Measurements from ENCODE around the gene B4GALT1. TPM values are rescaled to one million over a fixed set of nuclear protein-coding genes. Genes with fewer than 3 reads are reported as not detected.

B4GALT1 gene
- total RNA-seq, 2 donors from 2014 or later: 57.6 to 76.1 TPM

DNA sequence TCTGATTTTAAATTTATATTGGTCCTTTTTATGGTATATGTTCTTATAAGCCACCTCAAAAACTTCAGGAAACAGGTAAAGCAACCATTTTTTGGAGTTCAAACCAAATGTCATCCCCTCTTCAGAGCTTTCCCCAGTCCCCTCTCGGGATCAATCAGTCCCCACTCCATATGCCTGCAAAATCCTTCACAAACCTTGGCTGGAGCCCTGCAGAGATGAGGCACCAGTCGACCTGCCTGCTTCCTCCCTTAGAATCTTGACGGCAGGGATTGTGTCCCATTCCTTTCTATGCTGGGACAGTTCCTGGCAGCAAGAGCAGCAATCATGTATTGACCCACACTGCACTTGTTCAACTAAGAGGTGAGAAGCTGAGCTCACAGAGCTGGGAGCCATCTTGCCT is 22.6 kb downstream of the B4GALT1 start:
- no peak for DNase-seq (ENCODE audit: low spot score)

DNA sequence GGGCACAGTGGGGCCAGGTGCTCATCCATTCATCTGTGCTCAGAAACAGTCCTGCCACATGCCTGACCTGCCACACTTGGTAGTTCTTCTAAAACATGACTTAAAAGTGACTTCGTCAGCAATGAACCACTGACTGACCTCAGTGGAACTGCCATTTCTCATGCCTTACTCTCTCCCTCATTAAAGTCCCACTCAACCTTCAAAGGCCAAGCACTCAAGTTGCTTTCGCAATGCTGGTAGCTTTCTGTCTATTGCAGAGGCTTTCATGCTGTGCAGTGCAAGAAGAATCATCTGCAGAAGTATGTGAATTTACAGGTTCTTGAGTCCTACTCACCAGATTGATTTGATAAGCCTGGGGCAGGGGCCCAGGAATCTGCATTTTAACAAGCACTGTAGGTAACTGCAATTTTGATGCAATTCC is 23.9 kb downstream of the B4GALT1 start:
- Histone ChIP-seq H3K4me1 (peaks cover 0 to 98% of the 10 kb centered on the region in 2 donors), H3K4me3 (no peak overlapping the region), H3K27ac (no peak overlapping the region), H3K36me3 (no peaks in the 10 kb centered on the region), H3K27me3 (no peaks in the 10 kb centered on the region), H3K9me3 (no peaks in the 10 kb centered on the region)
- DNase-seq (ENCODE audit: low spot score): no peak
- TF ChIP-seq, protein P1, sequence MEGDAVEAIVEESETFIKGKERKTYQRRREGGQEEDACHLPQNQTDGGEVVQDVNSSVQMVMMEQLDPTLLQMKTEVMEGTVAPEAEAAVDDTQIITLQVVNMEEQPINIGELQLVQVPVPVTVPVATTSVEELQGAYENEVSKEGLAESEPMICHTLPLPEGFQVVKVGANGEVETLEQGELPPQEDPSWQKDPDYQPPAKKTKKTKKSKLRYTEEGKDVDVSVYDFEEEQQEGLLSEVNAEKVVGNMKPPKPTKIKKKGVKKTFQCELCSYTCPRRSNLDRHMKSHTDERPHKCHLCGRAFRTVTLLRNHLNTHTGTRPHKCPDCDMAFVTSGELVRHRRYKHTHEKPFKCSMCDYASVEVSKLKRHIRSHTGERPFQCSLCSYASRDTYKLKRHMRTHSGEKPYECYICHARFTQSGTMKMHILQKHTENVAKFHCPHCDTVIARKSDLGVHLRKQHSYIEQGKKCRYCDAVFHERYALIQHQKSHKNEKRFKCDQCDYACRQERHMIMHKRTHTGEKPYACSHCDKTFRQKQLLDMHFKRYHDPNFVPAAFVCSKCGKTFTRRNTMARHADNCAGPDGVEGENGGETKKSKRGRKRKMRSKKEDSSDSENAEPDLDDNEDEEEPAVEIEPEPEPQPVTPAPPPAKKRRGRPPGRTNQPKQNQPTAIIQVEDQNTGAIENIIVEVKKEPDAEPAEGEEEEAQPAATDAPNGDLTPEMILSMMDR (IDR thresholded peaks at IDR 0.05): no peak

More for the DNA sequence above, 22.6 kb downstream of the B4GALT1 start:
- H3K4me3 ChIP-seq: no peak overlapping the region
- H3K36me3 ChIP-seq: no peaks in the 10 kb centered on the region
- no peaks in the 10 kb centered on the region for H3K27me3 ChIP-seq
- no peak overlapping the region for H3K27ac ChIP-seq
- TF ChIP-seq, protein P1 (IDR thresholded peaks at IDR 0.05): no peak
- H3K4me1 ChIP-seq: peaks cover 0 to 95% of the 10 kb centered on the region in 2 donors
- H3K9me3 ChIP-seq: no peaks in the 10 kb centered on the region

DNA sequence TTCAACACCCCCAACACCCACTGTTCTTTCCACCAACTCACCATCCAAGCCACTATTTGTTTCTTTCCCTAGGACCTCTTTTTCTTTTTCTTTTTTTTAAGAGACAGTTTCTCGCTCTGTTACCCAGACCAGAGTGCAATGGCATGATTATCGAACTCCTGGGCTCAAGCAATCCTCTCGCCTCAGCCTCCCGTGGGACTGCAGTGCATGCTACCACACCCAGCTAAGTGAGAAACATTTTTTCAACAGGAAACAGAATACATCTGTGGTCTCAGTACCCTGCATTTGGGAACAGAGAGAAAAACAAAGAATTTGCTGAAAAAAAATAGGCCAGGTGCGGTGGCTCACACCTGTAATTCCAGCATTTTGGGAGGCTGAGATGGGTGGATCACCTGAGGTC is 24.6 kb downstream of the B4GALT1 start:
- Histone ChIP-seq H3K9me3 (no peaks in the 10 kb centered on the region), H3K27me3 (no peaks in the 10 kb centered on the region), H3K4me3 (no peak overlapping the region), H3K4me1 (peaks cover 0 to 98% of the 10 kb centered on the region in 2 donors), H3K27ac (no peak overlapping the region), H3K36me3 (no peaks in the 10 kb centered on the region)
- TF ChIP-seq, protein P1 (IDR thresholded peaks at IDR 0.05): no peak
- DNase-seq (ENCODE audit: low spot score): no peak

DNA sequence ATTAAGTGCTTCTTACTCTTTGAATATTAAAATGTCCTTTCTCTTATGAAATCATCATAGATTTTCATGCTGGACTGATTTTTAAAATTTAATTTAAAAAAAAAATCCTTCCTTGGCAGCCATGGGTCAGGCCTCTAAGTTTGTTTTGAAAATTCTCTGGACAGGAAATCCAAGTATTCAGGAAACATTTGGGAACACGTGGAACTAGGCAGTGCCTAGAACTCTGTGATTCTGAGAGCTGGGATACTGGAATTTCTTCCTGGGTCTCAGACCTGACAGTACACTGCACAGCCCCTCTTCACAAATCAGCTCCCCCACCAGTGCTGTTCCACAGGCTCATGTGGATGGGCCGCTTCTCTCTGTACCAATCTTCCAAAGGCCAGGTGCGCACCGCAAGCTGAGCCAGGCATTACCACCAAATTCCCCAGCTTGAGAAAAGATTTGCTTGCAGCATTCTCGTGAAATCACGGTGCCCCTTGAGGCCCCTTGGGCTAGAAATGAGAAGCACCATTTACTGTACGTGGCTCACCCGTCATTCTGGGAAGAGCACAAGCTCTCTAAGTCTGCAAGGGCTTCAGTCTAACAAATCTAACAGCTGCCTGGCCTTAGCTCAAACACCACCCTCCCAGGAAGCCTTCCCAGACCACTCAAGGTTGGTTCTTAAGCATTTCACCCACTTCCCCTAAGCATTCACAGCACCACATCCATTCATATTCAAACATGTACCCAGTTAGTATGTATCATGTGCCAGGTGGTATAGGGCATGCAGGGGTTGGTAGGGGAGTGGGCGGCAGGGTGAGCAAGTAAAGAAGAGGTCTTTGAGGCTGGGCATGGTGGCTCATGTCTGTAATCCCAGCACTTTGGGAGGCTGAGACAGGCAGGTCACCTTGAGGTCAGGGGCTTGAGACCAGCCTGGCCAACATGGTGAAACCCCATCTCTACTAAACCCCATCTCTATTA is 26.5 kb downstream of the B4GALT1 start:
- TF ChIP-seq, protein P1 (IDR thresholded peaks at IDR 0.05): no peak
- no peaks in the 10 kb centered on the region for H3K36me3 ChIP-seq
- H3K27me3 ChIP-seq: no peaks in the 10 kb centered on the region
- H3K4me3 ChIP-seq: no peak overlapping the region
- DNase-seq (ENCODE audit: low spot score): no peak
- H3K9me3 ChIP-seq: no peaks in the 10 kb centered on the region
- peaks cover 0 to 100% of the 10 kb centered on the region in 2 donors for H3K4me1 ChIP-seq
- peak overlapping the region; percentile 41 to 49 for H3K27ac ChIP-seq

DNA sequence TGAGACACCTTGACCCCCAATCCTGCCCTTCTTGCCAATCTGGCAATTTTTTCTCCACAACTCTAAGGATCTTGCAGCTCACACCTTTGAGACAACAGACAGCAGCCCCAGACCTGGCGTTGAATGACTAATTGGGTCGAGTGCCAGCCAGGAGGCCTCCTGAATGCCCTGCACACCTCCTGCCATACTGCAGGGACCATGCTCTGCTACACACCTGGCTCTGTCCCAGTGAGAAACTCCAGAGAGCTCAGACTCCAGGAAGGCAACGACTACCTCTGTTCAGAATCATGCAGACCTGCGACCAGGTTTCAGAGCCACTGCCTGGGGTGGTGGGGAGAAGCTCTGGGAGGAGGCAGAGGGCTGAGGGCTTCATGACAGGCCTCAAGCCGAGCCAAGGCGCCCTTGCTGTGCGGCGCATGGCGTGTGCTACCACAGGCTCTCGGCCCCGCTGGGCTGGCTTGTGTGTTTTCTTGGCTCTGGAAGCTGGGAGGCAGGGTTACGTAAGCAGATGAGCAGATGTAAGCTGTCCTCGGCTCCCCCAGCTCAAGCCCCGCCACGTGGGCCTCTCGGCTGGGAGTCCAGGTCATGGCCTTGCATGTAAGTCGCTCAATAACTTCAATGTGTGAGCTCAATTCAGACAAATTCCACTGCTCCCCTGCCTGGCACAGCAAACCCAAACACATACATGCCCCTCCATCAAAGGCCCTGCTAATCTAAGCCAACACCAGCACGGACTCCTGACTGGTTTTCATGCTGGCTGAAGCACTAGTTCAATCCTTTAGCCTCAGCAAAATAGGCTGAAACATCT is 27.5 kb downstream of the B4GALT1 start:
- Histone ChIP-seq H3K36me3 (peaks cover 6% of the 10 kb centered on the region), H3K27ac (peak overlapping the region; percentile 41 to 49), H3K27me3 (no peaks in the 10 kb centered on the region), H3K4me1 (peaks cover 0 to 100% of the 10 kb centered on the region in 2 donors), H3K9me3 (no peaks in the 10 kb centered on the region), H3K4me3 (no peak overlapping the region)
- no peak for DNase-seq (ENCODE audit: low spot score)
- TF ChIP-seq, protein P1 (IDR thresholded peaks at IDR 0.05): no peak

Measured in right atrium auricular region (tissue), 2 donors.